HG03342 (cell line): Measurements from ENCODE around the gene LINGO3.

ENCODE experiments used
- ATAC-seq: cut with Tn5 transposase; IDR thresholded peaks from one replicate; pipeline ENCODE4 v1.9.1; 2021; ENCODE audit warnings: mild to moderate bottlenecking, moderate library complexity; ENCODE audit not compliant: unreplicated experiment

Gene LINGO3

DNA sequence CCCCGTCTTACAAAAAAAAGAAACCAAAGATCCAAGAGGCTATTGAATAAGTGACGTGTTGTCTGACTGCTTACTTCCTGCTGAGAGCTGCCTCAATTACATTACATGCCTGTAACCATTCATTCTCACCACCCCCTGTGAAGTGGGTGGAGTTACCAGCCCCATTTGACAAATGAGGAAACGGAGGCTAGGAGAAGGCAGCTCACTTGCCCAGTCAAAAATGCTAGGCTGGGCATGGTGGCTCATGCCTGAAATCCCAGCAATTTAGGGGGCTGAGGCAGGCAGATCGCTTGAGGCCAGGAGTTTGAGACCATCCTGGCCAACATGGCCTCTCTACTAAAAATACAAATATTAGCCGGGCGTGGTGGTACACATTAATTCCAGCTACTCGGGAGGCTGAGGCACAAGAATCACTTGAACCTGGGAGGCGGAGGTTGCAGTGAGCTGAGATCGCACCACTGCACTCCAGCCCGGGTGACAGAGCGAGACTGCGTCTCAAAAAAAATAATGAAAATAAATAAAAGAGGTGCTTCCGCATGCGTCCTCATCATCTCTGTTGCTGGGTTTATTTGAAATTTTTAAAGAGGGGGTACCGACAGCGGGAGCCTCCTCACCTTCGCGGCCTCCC lies 19.9 kb upstream of the LINGO3 start:
- ATAC-seq, result no peak

DNA sequence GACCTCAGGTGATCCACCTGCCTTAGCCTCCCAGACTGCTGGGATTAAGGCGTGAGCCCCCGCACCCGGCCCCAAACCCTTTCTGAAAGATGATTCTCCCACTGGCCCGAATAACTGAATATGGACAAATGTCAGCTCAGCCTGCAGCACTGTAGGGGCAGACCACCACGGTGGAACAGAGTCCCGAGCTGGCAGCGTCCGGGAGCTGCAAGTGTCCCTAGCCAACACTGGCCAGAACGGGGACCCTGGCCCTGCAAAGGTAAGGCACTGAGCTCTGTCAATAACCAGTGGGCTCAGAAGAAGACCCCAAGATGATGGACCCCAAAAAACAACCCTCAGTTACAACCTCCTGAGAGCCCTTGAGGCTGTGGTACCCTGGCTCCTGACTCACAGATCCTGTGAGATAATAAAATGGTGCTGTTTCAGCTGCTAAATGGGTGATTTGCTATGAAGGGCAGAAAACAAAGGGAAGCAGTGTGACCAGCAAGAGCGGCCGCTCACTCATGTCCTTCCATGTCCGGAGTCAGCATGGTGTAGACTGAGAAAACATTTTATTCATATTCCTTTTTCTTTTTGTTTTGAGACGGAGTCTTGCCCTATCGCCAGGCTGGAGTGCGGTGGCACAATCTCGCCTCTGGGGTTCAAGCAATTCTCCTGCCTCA lies 18.9 kb upstream of the LINGO3 start:
- ATAC-seq, result no peak

DNA sequence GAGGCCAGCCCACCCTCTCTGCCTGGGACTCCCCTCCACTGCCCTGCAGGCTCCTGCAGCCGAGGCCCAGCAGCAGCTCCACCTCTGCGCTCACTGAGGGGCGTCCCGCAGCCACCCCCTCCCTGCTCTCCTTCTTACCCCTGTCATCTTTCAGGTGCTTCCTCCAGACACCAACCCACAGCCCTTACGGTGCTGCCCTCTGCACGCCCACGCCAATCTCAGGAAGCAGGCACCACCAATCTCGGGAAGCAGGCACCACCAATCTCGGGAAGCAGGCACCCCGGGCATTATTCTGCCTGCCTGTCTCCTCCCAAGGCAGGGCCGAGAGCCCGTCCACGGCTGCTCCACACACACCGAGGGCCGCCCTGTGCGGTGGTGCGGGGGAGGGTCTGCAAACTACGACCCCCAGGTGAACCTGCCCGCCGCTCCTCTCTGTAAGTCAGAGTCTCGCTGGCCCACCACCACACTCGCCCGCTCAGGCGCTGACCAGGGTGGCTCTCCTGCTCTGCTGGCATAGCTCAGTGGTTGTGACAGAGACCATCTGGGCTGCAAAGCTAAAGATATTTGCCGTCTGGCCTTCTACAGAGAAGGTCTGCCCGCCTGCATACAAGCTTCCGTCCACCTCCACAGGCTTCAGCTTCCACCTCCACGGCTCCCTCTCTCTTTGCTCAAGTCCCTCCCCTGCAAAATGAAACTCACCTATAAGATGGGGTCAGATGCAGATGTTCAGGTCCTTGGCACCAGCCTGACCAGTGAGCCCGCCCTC lies 17.5 kb upstream of the LINGO3 start:
- no peak for ATAC-seq

DNA sequence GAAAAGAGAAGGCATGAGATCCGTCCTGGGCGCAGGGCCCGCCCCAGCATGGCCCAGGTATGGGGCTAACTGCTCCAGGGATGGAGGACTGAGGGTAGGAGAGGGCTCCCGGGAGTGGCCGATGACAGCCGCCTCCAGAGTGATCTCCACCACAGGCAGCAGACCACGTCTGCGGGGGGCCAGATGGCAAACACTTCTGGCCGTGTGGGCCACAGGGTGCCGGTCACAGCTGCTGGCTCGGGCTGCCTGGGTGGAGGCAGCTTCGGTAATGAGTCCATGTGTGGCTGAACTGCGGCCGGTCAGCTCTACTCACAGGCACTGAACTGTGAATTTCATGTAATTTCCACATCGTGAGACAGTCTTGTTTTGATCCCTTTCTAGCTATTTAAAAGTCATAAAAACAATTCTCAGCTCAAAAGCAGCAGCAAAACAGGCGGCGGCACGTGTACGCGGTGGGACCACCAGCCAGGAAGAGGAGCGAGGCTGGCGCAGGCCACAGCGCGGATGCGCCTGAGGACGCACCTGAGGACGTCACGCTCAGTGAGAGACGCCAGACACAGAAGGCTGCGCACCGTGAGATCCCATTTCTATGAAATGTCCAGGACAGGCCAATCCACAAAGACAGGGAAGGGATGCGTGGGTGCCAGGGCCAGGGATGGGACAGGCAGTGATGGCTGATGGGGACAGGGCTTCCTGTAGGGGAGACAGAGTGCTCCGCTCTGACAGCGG lies 16.4 kb upstream of the LINGO3 start:
- ATAC-seq, result no peak

DNA sequence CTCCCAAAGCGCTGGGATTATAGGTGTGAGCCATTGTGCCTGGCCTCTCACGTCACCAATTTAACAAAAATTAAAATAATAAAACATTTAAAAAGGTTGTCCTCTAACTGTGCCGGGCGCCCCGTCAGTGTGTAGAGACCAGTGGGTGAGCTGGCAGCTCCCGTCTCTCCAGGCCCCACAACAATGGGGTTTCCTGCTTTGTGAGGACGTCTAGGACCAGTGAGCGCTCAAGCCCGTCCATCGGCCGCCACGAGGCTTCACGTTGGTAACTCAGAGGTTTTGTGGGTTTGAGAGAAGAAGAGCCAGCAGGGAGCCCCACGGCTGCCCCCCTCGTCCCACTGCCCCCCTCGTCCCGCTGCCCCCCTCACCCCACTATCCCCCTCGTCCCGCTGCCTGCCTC lies 15.8 kb upstream of the LINGO3 start:
- no peak for ATAC-seq

DNA sequence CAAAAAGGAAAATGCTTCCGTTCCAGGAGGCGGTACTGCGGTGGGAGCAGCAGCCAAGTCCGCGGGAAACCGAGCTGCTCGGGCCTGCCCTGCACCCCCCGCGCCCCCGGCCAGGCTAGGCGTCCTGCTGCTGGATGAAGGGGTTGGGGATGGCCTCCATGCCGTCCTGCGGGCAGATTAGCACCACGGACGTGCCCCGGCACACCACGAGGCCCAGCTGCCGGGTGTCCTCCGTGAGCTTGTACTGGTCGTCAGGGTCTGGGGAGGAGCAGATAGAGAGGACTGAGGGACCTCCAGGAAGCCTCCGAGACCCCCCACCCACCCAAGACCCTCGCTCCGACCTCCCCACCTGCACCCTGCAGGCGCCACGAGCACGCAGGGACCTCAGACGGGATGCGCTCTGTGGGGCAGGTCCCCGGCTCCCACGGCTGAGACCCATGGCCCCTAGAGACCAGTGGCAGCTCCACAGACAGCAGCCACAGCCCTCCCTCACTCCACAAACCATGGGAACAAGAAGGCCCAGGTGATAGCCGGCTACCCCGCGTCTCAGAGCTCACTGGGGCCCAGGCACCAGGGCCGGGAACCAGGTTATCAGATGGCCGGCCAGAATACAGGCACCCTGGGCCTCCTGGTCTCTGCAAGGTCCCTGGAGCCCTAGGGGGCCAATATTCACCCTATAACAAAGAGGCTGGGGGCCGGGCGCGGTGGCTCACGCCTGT lies 13.8 kb upstream of the LINGO3 start:
- no peak for ATAC-seq

DNA sequence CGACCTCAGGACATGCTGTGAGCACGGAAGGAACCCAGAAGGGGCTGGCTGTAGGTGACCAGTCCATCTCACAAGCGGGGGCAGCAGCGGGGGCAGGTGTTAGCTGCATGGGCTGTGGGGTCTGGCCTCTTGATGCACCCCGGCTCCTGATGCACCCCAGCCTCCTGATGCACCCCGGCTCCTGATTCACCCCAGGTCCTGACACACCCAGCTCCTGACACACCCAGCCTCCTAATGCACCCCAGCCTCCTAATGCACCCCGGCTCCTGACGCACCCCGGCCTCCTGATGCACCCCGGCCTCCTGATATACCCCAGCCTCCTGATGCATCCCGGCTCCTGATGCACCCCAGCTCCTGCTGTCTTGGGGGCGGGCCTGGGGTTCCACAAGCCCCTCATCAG lies 13.0 kb upstream of the LINGO3 start:
- no peak for ATAC-seq

DNA sequence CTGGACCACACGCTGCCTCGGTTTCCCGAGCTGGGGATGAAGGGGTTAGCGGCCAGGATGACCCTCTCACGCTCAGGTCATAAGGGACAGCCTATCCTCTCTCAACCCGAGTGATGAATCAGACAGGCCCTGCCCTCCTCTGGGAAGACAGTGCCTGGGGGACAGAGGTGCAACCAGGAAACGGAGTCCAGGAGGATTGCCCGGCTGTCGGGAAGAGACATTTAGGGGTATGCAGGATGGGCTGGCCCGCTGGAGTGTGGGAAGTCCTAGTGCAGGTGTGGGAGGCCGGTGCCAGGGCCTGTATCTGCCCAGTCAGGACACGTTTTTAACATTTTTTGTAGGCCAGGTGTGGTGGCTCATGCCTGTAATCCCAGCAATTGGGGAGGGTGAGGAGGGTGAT lies 12.1 kb upstream of the LINGO3 start:
- no peak for ATAC-seq

DNA sequence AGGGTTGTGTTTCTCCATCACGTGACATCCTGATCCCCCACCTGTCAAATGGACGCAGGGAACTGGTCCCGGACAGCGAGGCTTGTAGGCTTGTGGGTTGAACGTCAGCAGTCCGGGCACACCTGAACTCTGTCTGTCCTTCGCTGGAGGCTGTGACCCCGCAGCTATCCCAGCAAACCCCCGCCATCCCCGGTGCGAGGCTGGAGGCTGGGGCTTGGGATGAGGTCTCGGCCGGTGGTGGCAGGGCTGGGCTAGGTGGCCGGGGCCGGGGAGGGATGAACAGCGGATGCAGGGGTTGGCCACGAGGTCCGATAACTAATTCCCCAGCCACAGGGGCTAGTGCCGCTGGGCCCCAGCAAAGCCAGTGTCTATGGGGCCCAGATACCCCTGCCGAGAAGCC lies 11.6 kb upstream of the LINGO3 start:
- ATAC-seq, result no peak

DNA sequence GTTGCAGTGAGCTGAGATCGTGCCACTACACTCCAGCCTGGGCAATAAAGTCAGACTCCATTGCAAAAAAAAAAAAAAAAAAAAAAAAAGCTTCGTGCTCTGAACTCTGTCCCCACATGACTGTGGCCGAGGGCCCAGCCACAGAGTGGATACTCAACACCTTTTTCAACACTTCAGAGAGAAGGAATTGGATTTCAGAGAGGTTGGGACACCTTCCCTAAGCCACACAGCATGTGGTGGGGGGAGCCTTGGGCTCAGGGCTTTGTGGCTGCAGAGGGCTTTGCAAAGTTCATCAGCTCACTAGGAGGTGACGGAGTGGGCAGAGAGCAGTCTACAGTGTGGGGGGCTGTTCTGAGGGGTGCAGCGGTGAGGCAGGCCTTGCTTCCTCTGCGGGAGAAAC lies 11.0 kb upstream of the LINGO3 start:
- ATAC-seq, result no peak

DNA sequence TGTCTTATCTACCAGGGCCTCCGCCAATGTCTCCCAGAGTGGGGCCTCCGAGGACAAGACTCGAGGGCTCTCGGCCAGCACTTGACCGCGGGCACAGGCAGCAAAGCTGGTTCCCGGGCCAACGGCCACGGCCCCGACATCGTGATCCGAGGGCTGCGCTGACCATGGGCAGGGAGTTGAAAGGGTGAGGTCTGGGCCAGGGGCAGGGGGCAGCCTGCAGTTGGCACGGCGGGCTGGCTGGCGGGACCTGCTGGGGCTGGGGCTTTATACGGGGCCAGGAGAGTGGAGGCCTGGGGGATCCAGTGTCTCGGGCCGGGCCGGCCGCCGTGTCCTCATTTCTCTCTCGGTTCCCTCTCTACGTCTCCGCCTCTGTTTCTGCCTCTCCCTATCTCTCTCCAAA lies 9.8 kb upstream of the LINGO3 start:
- no peak for ATAC-seq

DNA sequence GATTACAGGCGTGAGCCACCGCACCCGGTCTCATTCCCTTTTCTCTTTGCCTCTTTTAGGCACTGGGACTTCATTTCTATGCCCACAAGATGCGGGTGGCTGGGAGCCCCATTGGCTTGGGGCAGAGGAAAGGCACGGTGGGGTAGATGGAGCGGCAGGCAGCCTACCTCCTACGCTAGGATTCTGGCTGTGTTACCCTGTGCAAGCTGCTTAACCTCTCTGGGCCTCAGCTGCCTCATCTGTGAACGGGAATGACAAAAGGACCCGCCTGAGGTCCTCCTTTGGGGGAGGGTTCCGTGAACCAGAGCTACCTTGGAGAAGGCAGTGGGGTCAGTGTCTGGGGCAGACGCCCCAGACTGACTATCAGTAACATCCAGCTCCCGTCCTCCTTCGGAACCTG lies 9.3 kb upstream of the LINGO3 start:
- no peak for ATAC-seq

DNA sequence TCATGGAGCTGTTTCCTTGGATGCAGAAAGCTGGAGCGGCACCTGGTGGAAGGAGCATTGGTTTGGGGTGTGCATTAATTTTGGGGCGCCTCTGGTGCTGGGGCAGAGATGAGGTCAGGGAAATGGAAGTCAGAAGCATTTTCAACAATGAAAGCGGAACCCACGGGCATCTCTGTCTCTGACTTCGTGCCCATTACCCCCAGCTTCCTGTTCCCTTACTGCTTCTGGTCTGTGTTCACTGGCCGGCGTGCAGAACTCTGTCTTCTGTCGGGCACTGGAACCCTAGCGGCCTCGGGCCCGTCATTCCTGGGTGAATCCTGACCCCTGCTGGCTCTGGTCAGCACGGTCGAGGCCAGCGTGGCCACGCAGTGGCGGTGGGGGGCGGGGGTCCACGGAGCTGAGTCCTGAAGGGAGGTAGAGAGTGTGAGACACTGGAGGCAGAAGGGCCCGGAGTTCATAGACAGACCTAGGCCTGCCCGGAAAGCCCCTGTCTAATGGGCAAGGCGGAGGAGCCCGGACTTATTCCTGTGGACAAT lies 7.9 kb upstream of the LINGO3 start:
- no peak for ATAC-seq

DNA sequence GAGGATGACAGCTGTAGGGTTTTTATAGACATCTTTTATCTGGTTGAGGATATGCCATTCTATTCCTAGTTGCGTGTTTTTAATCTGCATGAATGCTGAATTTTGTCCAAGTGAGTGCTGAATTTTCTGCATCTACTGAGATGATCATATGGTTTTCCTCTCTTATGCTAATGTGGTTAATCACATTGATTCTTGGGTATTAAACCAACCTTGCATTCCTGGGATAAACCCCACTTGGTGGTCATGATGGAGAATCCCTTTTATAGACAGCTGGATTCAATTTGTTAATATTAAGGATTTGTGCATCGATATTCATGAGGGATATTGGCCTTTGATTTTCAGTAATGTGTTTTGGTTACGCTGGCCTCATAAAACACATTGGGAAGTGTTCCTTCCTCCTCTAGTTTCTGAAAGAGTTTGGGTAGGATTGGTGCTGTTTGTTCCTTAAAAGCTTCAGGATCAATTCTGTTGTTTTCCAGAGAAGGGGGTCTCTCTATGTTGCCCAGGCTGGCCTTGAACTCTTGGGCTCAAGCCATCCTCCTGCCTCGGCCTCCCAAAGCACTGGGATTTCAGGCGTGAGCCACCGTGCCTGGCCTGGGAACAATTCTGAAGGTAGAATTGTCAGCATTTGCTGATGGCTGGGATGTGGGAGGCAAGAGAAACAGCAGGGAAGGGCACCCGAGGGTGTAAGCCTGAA lies 7.3 kb upstream of the LINGO3 start:
- no peak for ATAC-seq

DNA sequence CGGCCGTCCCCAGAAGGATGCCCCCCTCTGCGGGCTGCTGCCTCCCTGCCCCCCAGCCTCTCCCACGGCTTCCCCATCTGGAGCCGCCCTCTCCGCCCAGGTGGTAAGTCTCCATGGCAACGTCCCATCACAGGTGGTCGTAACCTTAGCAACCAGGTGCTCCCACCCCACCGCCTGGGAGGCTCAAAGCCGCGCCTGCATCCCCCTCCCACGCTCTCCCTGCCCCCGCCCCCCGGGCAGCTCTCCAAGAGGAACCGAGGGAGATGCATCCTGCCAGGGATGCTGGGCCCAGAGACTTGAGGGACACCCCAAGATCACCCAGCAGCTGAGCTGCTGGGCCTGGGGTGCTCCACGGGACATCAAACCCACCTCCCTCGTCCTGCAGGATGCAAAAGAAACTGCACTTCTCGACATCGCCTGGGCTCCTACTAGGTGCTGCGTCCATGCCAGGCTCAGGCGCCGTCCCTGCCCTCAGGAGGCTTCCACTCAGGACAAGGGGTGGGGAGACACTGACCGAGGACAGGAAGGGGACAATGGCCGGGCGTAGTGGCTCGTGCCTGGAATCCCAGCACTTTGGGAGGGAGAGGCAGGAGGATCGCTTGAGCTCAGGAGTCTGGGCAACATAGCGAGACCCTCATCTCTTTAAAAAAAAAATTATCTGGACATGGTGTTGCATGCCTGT lies 5.0 kb upstream of the LINGO3 start:
- ATAC-seq, result no peak

DNA sequence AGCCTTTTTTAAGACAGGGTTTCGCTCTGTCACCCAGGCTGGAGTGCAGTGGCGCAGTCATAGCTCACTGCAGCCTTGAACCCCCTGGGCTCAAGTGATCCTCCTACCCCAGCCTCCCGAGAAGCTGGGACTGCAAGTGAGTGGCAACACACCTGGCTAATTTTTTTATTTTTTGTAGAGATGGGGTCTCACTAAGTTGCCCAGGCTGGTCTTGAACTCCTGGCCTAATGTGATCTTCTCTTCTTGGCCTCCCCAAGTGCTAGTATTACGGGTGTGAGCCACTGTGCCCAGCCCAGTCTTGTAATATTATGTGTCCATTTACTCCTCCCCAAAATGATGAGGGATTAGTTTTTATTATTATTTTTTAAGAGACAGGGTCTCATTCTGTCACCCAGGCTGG lies 3.1 kb upstream of the LINGO3 start:
- ATAC-seq, result no peak

DNA sequence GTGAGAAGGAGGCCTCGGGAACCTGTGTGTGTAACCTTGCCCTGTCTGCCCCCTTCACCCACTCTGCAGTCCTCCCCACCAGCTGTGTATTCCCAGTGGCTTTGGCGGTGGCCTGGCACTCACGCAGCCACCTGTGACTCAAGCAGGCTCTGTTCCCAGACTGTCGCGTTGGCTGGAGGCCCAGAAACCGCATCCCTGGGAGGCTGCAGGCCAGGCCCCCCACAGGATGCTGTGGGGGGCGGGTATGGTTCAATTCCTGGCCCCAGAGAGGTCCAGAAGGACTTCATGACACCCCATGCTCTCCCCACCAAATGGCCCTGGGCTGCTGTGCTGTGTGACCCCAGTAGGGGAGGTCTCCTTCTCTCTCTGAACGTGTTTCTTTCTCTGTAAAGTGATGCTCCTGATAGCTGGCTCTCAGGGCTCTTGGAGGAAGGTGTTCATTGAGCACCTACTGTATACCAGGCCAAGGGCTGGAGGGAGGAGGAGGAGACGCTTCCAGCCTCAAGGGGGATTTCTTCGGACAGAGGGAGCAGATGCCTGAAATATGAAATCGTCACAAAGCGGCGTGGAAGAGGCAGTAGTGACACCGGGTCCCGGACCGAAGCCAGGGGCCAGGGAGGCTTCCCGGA lies 1.9 kb upstream of the LINGO3 start:
- no peak for ATAC-seq

DNA sequence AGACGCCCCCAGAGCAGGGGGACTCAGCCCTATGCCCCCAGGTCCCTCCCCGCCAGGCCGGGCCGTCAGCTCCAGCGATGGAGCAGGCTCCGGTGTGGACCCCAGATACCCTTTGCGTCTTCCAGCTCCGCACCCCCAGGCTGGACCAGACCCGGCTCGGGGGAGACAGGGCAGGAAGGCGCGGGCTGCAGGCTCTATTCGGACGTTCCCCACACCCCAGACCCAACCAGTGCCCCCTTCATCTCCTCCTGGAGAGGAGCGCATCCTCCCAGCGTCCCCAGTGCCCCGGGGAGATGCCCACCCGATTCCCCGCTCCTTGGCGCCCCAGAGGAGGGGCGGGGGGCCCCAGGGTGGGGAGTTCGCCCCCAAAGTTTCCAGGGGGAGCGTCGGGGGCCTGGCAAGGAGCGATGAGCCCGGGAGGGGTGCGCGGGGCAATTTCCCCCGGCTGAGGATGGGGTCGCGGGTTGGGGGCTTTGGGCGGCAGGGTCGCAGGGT lies 389 bp downstream of the LINGO3 start:
- ATAC-seq, result no peak

DNA sequence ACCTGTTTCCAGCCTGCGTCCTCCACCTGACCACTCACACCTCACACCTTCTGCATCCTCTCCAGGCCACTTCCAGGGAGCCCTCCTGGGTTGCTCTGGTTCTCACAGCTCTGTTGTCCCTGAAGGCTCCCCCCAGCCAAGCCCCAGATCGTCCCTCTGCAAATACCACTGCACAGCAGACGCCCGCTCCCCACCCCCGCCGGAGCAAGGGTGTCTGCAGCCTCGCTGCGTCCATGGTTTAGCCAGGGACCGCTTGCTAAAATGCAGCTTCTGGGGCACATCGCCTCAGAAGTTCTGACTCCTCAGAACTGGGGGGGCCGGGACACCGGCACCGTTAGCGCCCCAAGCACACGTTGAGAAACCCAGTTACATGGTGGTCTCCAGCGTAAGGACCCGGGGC lies 983 bp downstream of the LINGO3 start:
- no peak for ATAC-seq
